Fibroblast of lung (primary cell): ENCODE results near the gene TIMP2. TPM values are rescaled to one million over a fixed set of nuclear protein-coding genes. Genes with fewer than 3 reads are reported as not detected.
"Not testable (repeated sequence)": the region's sequence is repeated elsewhere in the genome, so short reads cannot be mapped to it uniquely, and the experiment has no call there.

Experiments
- DNase-seq, 2 donors: peaks; one replicate each; pipeline versions ENCODE4 v3.0.0 to v3.0.0-alpha.2; 2010; ENCODE audit warnings: low read depth in 2 of 2
- H2AFZ ChIP-seq: 2 replicates; pipeline ENCODE4 v1.5.1; 2012; ENCODE audit warnings: low read length, control low read depth, inconsistent platforms
- H3K27ac ChIP-seq: 2 replicates; pipeline ENCODE4 v1.5.1; 2011; ENCODE audit warnings: low read length, control low read depth; ENCODE audit not compliant: insufficient read depth
- H3K27me3 ChIP-seq: 2 replicates; pipeline ENCODE4 v1.5.1; 2011; ENCODE audit warnings: mild to moderate bottlenecking, low read length; ENCODE audit not compliant: control insufficient read depth, insufficient read depth
- H3K36me3 ChIP-seq: 2 replicates; pipeline ENCODE4 v1.5.1; 2011; ENCODE audit warnings: low read length; ENCODE audit not compliant: control insufficient read depth, insufficient read depth
- H3K4me1 ChIP-seq: 2 replicates; pipeline ENCODE4 v1.5.1; 2011; ENCODE audit warnings: low read length; ENCODE audit not compliant: control insufficient read depth, insufficient read depth; ENCODE audit errors: extremely low read depth
- H3K4me2 ChIP-seq: 2 replicates; pipeline ENCODE4 v1.5.1; 2011; ENCODE audit warnings: low read length, control low read depth; ENCODE audit not compliant: insufficient read depth; ENCODE audit errors: extremely low read depth
- H3K4me3 ChIP-seq, 4 experiments: fragments of 200-600 bp in 1 of 4; sonication (generic) in 1 of 4; replicated peaks in 1 of 4; 2 replicates each; pipeline ENCODE4 v1.5.1; 2011 to 2016; ENCODE audit warnings: low read length in 4 of 4, low read depth in 3 of 4, mild to moderate bottlenecking in 3 of 4, control low read depth in 2 of 4, inconsistent platforms in 1 of 4, mixed read lengths in 1 of 4; ENCODE audit not compliant: insufficient read depth in 1 of 4; ENCODE audit errors: control extremely low read depth in 1 of 4
- H3K79me2 ChIP-seq: 2 replicates; pipeline ENCODE4 v1.5.1; 2012; ENCODE audit warnings: mild to moderate bottlenecking, low read length, inconsistent platforms; ENCODE audit not compliant: control insufficient read depth, insufficient read depth
- H3K9ac ChIP-seq: 2 replicates; pipeline ENCODE4 v1.5.1; 2011; ENCODE audit warnings: mild to moderate bottlenecking, low read length, control low read depth; ENCODE audit not compliant: insufficient read depth
- H3K9me3 ChIP-seq: 2 replicates; pipeline ENCODE4 v1.5.1; 2012; ENCODE audit warnings: low read depth, low read length; ENCODE audit not compliant: control insufficient read depth, insufficient read depth
- H4K20me1 ChIP-seq: 2 replicates; pipeline ENCODE4 v1.5.1; 2011; ENCODE audit warnings: low read length; ENCODE audit not compliant: control insufficient read depth, insufficient read depth; ENCODE audit errors: extremely low read depth
- EZH2 ChIP-seq: IDR thresholded peaks from 2 replicates; pipeline ENCODE4 v1.5.1; 2012; ENCODE audit warnings: low read length, control low read depth, mild to moderate bottlenecking; ENCODE audit errors: missing control alignments
- polyA plus RNA-seq, 2 donors: library from polyadenylated mRNA; depleted of rRNA in 1 of 2; stranded (reverse) in 1 of 2; unstranded in 1 of 2; fragments of >200 nt; gene quantifications; 2 replicates each; pipeline ENCODE4 v1.2.1, GENCODE V29; 2011 to 2012; ENCODE audit warnings: missing spikeins in 1 of 2
- total RNA-seq: library from RNA; depleted of rRNA; stranded (reverse); fragments of >200 nt; gene quantifications from 2 replicates; pipeline ENCODE4 v1.2.1, GENCODE V29; 2014
- TF ChIP-seq, protein P1 (sequence below), 2 donors: IDR thresholded peaks in 1 of 2; conservative IDR thresholded peaks in 1 of 2; 1 replicate in 1 of 2; 2 replicates in 1 of 2; pipeline ENCODE4 v1.5.1; 2011 to 2012; ENCODE audit warnings: low read length in 2 of 2, control low read depth in 1 of 2, inconsistent platforms in 1 of 2, low read depth in 1 of 2, mild to moderate bottlenecking in 1 of 2

The TIMP2 gene
- total and polyA plus RNA-seq, 2 donors (not counting 1 experiment from before 2014, with no cell fraction given): 155 to 745 TPM

DNA sequence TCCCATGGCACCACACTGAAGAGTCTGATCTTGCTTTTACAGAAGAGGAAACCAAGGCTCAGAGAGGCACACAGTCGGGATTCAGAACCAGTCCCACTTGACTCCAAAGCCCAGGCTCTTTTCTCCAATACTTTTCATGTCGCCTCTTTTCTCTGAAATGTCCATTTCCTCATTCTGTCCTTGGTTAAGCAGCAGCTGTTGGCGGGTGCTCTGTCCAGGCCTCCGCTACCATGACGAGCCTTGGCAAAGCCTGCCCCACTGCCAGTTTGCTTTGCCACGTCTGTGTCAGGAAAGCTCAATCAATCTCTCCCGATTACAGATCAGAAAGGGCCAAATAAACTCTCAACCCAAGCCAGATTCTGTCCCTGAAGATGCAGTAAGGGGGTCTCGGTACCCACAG lies 13.1 kb downstream of the TIMP2 start:
- no peak overlapping the region for H2AFZ ChIP-seq
- H3K36me3 ChIP-seq: peaks cover 7% of the 10 kb centered on the region
- H3K4me2 ChIP-seq: no peak overlapping the region
- H3K4me1 ChIP-seq: peaks cover 13% of the 10 kb centered on the region
- no peak overlapping the region for H3K9ac ChIP-seq
- no peaks in the 10 kb centered on the region for H3K27me3 ChIP-seq
- H4K20me1 ChIP-seq: peaks cover 3% of the 10 kb centered on the region
- no peak overlapping the region for H3K27ac ChIP-seq
- TF ChIP-seq EZH2: no peak
- TF ChIP-seq, protein P1, sequence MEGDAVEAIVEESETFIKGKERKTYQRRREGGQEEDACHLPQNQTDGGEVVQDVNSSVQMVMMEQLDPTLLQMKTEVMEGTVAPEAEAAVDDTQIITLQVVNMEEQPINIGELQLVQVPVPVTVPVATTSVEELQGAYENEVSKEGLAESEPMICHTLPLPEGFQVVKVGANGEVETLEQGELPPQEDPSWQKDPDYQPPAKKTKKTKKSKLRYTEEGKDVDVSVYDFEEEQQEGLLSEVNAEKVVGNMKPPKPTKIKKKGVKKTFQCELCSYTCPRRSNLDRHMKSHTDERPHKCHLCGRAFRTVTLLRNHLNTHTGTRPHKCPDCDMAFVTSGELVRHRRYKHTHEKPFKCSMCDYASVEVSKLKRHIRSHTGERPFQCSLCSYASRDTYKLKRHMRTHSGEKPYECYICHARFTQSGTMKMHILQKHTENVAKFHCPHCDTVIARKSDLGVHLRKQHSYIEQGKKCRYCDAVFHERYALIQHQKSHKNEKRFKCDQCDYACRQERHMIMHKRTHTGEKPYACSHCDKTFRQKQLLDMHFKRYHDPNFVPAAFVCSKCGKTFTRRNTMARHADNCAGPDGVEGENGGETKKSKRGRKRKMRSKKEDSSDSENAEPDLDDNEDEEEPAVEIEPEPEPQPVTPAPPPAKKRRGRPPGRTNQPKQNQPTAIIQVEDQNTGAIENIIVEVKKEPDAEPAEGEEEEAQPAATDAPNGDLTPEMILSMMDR (conservative IDR thresholded peaks at IDR 0.05 in 1 of 2, IDR thresholded peaks at IDR 0.05 in 1 of 2; ENCODE audit: low read depth in 1 of 2, low read length in 2 of 2): no peak
- H3K79me2 ChIP-seq: peaks cover 91% of the 10 kb centered on the region
- no peak for DNase-seq
- no peaks in the 10 kb centered on the region for H3K9me3 ChIP-seq
- H3K4me3 ChIP-seq: no peak overlapping the region

DNA sequence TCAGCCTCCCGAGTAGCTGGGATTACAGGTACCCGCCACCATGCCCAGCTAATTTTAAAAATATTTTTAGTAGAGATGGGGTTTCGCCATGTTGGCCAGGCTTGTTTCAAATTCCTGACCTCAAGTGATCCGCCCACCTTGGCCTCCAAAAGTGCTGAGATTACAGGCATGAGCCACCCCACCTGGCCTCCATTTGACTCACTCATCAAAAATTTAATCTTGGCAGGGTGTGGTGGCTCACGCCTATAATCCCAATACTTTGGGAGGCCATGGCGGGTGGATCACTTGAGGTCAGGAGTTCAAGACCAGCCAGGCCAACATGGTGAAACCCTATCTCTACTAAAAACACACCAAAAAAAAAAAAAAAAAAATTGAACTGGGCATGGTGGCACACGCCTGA lies 13.6 kb downstream of the TIMP2 start:
- not testable (repeated sequence) for H3K9ac ChIP-seq, H4K20me1 ChIP-seq, H3K27ac ChIP-seq, DNase-seq, H3K4me3 ChIP-seq, H3K36me3 ChIP-seq, H3K27me3 ChIP-seq, H2AFZ ChIP-seq, H3K9me3 ChIP-seq, H3K4me1 ChIP-seq, H3K4me2 ChIP-seq
- peaks cover 92% of the 10 kb centered on the region for H3K79me2 ChIP-seq

DNA sequence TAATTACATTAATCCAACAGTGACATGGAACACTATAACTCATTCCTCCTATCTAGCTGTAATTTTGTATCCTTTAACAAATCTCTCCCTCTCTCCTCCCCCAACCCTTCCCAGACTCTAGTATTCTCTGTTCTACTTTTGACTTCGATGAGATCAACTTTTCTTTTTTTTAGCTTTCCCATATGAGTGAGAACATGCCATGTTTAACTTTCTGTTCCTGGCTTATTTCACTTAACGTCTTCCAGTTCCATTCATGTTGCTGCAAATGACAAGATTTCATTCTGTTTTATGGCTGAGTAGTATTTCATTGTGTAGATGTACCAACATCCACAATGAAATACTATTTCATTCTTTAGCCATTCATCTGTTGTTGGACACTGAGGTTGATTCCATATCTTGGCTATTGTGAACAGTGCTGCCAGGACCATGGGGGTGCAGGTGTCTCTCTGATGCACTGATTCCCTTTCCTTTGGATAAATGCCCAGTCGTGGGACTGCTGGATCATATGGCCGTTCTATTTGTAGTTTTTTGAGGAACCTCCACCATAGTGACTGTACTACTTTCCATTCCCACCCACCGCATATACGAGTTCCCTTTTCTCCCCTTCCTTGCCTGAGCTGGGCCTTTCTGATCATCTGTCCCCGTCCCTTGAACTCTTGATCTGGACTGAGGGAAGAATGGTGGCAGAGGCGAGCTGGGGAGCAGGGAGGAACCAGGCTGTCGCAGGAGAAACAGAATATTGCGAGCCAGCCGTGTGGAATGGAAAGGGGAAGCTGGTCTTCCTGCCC lies 14.5 kb downstream of the TIMP2 start:
- Histone ChIP-seq H4K20me1 (no peaks in the 10 kb centered on the region), H3K27me3 (no peaks in the 10 kb centered on the region), H3K4me3 (no peak overlapping the region), H3K9me3 (no peaks in the 10 kb centered on the region), H3K36me3 (peaks cover 6% of the 10 kb centered on the region), H3K4me1 (peaks cover 4% of the 10 kb centered on the region), H3K9ac (no peak overlapping the region), H2AFZ (no peak overlapping the region), H3K79me2 (peaks cover 90% of the 10 kb centered on the region), H3K4me2 (no peak overlapping the region), H3K27ac (no peak overlapping the region)
- no peak for DNase-seq
- TF ChIP-seq, protein P1 (conservative IDR thresholded peaks at IDR 0.05 in 1 of 2, IDR thresholded peaks at IDR 0.05 in 1 of 2; ENCODE audit: low read depth in 1 of 2, low read length in 2 of 2): no peak
- TF ChIP-seq EZH2: no peak
